Breast epithelium (tissue), 4 donors: ENCODE results near the gene GADD45A. TPM values are rescaled to one million over a fixed set of nuclear protein-coding genes. Genes with fewer than 3 reads are reported as not detected.

Experiments
- DNase-seq, 2 donors: peaks; one replicate each; pipeline ENCODE4 v3.0.0-alpha.2; 2019; ENCODE audit warnings: low spot score in 2 of 2
- H3K27ac ChIP-seq, 2 donors: fragments of 200-600 bp; sonication (generic) in 1 of 2; one replicate each; pipeline ENCODE4 v1.5.1; 2016 to 2019; ENCODE audit warnings: mild to moderate bottlenecking in 1 of 2
- H3K27me3 ChIP-seq, 2 donors: fragments of 200-600 bp; sonication (generic) in 1 of 2; one replicate each; pipeline versions ENCODE4 v1.5.1 to v1.6.0; 2017 to 2019; ENCODE audit warnings: control low read depth in 1 of 2, mild to moderate bottlenecking in 1 of 2
- H3K36me3 ChIP-seq: fragments of 200-600 bp; one replicate; pipeline ENCODE4 v1.5.1; 2019
- H3K4me1 ChIP-seq, 2 donors: fragments of 200-600 bp; sonication (generic); one replicate each; pipeline ENCODE4 v1.5.1; 2016 to 2019; ENCODE audit warnings: control low read depth in 1 of 2
- H3K4me3 ChIP-seq, 3 donors: fragments of 200-600 bp; sonication (generic); 1 replicate in 2 of 3; 2 replicates in 1 of 3; pipeline ENCODE4 v1.5.1; 2016 to 2019; ENCODE audit warnings: mild to moderate bottlenecking in 3 of 3, moderate library complexity in 2 of 3
- H3K9me3 ChIP-seq, 2 donors: fragments of 200-600 bp; sonication (generic) in 1 of 2; one replicate each; pipeline ENCODE4 v1.5.1; 2016 to 2019; ENCODE audit warnings: control low read depth in 1 of 2
- POLR2A ChIP-seq: fragments of 450-650 bp; IDR thresholded peaks from one replicate; pipeline ENCODE4 v1.6.1; 2016; ENCODE audit warnings: antibody characterized with exemption, mild to moderate bottlenecking, moderate library complexity
- POLR2AphosphoS5 ChIP-seq, 3 donors: sonication (generic); formaldehyde crosslinking; IDR thresholded peaks; one replicate each; pipeline ENCODE4 v1.6.1; 2017; ENCODE audit warnings: antibody characterized with exemption in 3 of 3
- intact Hi-C: fragments of 100-400 bp; cut with DNase I; formaldehyde crosslinking; loops from one replicate; pipeline ENCODE4 v1.15.1; 2023; ENCODE audit warnings: low total_unique reads
- total RNA-seq, 3 donors: library from RNA; depleted of rRNA; stranded (reverse); fragments of >200 nt; gene quantifications; one replicate each; pipeline ENCODE4 v1.1.0, GENCODE V29; 2016
- TF ChIP-seq, protein P1 (sequence below), 3 donors: fragments of 450-650 bp; IDR thresholded peaks; one replicate each; pipeline ENCODE4 v1.5.1; 2016 to 2017; ENCODE audit warnings: antibody characterized with exemption in 3 of 3, mild to moderate bottlenecking in 3 of 3, moderate library complexity in 3 of 3

The GADD45A gene
- total RNA-seq, 3 donors from 2014 or later: 52.4 to 68.2 (median 55.4) TPM

DNA sequence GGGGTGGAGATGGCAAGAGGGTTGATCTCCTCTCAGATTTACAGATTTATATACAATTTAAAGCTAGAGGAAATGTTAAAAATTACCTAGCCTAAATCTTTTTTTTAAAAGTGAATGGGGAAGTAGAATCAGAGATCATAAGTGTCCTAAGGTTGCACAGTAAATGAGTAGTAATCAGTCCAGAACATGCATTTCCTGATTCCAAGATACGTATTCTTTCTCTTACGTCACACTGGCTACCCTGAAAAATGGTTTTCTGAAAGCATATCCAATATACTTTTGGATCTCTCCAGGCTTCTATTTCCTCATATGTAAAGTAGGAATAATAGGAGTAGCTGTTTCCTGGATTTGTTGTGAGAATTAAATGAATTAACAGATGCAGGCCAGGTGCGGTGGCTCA, 11.7 kb downstream of the GADD45A start:
- TF ChIP-seq, protein P1, sequence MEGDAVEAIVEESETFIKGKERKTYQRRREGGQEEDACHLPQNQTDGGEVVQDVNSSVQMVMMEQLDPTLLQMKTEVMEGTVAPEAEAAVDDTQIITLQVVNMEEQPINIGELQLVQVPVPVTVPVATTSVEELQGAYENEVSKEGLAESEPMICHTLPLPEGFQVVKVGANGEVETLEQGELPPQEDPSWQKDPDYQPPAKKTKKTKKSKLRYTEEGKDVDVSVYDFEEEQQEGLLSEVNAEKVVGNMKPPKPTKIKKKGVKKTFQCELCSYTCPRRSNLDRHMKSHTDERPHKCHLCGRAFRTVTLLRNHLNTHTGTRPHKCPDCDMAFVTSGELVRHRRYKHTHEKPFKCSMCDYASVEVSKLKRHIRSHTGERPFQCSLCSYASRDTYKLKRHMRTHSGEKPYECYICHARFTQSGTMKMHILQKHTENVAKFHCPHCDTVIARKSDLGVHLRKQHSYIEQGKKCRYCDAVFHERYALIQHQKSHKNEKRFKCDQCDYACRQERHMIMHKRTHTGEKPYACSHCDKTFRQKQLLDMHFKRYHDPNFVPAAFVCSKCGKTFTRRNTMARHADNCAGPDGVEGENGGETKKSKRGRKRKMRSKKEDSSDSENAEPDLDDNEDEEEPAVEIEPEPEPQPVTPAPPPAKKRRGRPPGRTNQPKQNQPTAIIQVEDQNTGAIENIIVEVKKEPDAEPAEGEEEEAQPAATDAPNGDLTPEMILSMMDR (IDR thresholded peaks at IDR 0.05): no peak
- TF ChIP-seq POLR2A (no peak), POLR2AphosphoS5 (IDR thresholded peaks at IDR 0.05) (no peak)

DNA sequence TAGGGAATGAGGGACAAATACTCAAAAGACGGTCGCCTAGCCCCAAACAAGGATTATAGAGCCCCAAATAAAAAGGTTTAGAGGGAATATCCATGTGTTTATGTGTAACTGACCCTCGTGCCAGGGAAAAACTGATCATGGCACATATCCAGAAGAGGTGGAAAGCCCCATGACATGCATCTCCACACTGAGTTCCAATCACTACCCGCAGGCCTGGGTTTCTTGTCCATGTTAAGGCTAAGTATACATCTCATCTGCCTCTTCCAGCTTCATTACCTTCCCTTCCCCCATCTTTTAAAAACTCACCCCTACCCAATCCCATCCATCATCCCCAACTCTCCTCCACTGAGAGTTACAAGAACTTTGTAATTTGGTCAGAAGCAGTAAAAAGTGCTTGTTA, 15.2 kb downstream of the GADD45A start:
- TF ChIP-seq, protein P1 (IDR thresholded peaks at IDR 0.05): no peak
- TF ChIP-seq POLR2AphosphoS5 (IDR thresholded peaks at IDR 0.05) (no peak), POLR2A (no peak)
- Histone ChIP-seq H3K4me1 (no peaks in the 10 kb centered on the region), H3K27ac (no peak overlapping the region), H3K27me3 (no peaks in the 10 kb centered on the region), H3K36me3 (no peaks in the 10 kb centered on the region), H3K9me3 (no peaks in the 10 kb centered on the region), H3K4me3 (no peak overlapping the region)
- DNase-seq: no peak
- intact Hi-C loops: no loop called here

More for the DNA sequence above, 11.7 kb downstream of the GADD45A start:
- intact Hi-C loops: no loop called here
- Histone ChIP-seq H3K27me3 (no peaks in the 10 kb centered on the region), H3K4me1 (no peaks in the 10 kb centered on the region), H3K4me3 (no peak overlapping the region), H3K36me3 (no peaks in the 10 kb centered on the region), H3K9me3 (no peaks in the 10 kb centered on the region), H3K27ac (no peak overlapping the region)
- no peak for DNase-seq

DNA sequence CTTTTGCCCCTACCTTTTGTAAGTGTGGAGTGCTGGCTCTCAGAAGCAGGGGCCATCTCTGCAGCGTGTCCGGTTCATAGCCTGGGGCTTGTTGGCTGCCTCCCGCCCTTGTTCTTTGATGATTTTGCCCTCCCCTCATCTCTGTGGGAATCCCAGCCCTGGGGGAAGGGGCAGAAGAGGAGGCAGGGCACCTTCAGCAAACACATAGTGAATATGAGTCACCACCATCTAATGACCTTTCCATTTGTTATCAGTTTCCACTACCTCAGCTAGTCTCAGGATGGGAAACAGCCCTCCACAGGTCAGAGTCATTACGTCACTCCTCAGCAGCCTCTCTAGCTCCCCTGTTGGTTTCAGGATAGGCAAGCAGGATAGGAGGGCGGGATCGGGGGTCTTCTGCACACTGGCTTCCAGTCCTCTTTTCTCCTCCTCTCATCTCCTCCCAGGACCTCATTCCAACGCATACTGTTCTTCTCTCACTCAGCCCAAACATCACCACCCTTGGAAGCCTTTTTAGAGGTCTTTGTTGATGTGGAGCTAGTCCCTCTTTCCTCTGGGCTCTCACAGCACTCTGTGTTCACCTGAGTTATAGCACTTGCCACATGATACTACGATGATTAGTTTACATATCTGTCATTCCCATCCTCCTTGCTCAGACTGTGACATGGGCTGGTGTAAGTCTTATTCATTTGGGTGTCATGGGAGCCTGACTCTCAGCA, 15.8 kb downstream of the GADD45A start:
- no peak overlapping the region for H3K27ac ChIP-seq
- intact Hi-C loops: no loop called here
- H3K9me3 ChIP-seq: no peaks in the 10 kb centered on the region
- no peaks in the 10 kb centered on the region for H3K4me1 ChIP-seq
- no peaks in the 10 kb centered on the region for H3K27me3 ChIP-seq
- no peak overlapping the region for H3K4me3 ChIP-seq
- DNase-seq: no peak
- TF ChIP-seq POLR2A (no peak), POLR2AphosphoS5 (IDR thresholded peaks at IDR 0.05) (no peak)
- TF ChIP-seq, protein P1 (IDR thresholded peaks at IDR 0.05): no peak
- H3K36me3 ChIP-seq: no peaks in the 10 kb centered on the region

DNA sequence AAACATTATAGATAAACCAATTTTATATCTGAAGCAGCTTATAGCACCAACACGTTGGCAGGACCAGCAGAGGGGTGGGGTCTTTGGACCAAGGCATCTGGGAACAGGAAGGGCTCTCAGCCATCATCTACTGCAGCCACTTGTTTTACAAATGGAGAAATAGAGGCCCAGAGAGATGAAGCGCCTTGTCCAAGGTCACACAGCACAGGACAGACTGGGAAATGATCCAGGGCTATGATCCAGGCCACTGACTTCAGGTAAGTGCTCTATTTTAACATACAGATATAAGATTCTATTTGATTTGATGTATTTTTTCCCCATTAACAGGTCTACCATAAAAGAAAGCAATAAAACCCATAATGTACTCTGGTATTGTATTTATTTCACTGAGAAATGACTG, 16.9 kb downstream of the GADD45A start:
- no peaks in the 10 kb centered on the region for H3K4me1 ChIP-seq
- TF ChIP-seq, protein P1 (IDR thresholded peaks at IDR 0.05): no peak
- TF ChIP-seq POLR2AphosphoS5 (IDR thresholded peaks at IDR 0.05): no peak
- no peak for TF ChIP-seq POLR2A
- DNase-seq: no peak
- no peak overlapping the region for H3K4me3 ChIP-seq
- H3K27ac ChIP-seq: no peak overlapping the region
- H3K27me3 ChIP-seq: no peaks in the 10 kb centered on the region
- H3K36me3 ChIP-seq: no peaks in the 10 kb centered on the region
- no peaks in the 10 kb centered on the region for H3K9me3 ChIP-seq
- intact Hi-C loops: no loop called here

DNA sequence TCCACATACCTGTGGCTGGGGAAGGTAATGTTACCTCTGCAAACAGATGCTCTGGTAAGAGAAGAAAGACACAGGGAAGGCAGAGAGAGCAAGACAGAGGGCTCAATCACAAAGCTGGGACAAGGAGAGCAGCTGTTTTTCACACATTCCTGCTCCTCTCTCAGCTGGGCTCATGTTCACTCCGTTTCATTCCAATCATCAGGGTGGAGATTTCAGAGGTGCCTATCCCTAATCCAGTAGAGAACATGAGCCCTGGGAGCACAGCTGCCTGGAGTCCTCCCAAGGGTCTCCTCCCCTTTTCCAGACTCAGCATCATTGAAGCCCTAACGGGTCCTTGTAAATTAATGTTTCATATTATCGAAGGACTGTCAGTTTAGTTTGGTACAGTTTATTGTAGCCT, 19.4 kb downstream of the GADD45A start:
- TF ChIP-seq POLR2A (no peak), POLR2AphosphoS5 (IDR thresholded peaks at IDR 0.05) (no peak)
- intact Hi-C loops: no loop called here
- no peak for DNase-seq
- no peaks in the 10 kb centered on the region for H3K4me1 ChIP-seq
- no peaks in the 10 kb centered on the region for H3K9me3 ChIP-seq
- H3K36me3 ChIP-seq: no peaks in the 10 kb centered on the region
- no peak overlapping the region for H3K4me3 ChIP-seq
- no peaks in the 10 kb centered on the region for H3K27me3 ChIP-seq
- H3K27ac ChIP-seq: no peak overlapping the region
